Measurements from ENCODE around the gene PIEZO2.

The PIEZO2 gene

DNA sequence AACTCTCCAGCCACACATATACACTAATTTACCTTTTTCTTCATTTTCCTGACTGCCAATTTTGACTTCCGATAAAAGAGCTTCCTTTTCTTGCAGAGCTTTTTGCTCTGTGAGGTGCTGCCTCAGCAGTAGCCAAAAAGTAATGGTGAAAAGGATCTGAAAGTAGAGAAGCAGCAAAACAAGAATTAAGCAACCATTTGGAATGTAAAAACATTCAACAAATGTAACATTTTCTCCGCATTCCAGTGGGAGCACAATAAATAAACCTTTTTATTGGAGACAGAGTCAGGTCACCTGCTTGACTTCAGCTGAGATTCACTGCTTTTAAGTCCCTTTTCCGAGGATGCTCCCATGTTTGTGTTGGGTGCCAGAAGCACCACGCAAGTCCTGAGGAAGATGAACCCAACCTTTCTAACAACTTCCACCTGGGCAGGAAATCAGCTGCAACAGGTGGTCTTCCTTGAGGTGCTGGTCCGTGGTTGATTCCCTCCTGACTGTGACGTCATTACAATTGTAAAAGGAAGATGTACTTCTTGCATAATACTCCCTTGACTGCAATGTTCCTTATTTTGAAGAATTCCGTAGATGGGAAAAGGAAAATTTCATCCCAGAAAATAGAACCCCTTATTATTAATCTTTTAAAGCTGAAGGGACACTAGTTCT is 358.1 kb downstream of the PIEZO2 start:
- no peak for DNase-seq (ENCODE audit: low spot score)
- TF ChIP-seq, protein P1, sequence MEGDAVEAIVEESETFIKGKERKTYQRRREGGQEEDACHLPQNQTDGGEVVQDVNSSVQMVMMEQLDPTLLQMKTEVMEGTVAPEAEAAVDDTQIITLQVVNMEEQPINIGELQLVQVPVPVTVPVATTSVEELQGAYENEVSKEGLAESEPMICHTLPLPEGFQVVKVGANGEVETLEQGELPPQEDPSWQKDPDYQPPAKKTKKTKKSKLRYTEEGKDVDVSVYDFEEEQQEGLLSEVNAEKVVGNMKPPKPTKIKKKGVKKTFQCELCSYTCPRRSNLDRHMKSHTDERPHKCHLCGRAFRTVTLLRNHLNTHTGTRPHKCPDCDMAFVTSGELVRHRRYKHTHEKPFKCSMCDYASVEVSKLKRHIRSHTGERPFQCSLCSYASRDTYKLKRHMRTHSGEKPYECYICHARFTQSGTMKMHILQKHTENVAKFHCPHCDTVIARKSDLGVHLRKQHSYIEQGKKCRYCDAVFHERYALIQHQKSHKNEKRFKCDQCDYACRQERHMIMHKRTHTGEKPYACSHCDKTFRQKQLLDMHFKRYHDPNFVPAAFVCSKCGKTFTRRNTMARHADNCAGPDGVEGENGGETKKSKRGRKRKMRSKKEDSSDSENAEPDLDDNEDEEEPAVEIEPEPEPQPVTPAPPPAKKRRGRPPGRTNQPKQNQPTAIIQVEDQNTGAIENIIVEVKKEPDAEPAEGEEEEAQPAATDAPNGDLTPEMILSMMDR (IDR thresholded peaks at IDR 0.05; ENCODE audit: extremely low read depth, missing control alignments): no peak

DNA sequence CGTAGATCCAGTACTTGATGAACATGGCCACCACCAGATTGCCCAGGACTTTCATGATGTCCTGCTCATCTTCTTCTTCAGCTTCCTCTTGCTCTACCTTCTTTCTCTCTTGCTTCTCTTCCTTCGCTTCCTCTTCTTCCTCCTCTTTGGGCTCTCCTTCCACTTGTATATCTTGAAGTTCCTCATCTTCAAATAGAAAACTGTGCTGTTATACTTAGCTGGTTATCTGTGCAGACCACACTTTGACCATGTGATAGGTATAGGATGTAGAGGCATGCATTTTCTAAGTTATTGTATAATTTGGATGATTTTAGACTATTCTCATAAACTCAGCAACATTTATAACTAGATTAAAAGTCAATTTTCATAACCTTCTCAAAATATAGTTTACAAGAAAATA is 360.2 kb downstream of the PIEZO2 start:
- DNase-seq (ENCODE audit: low spot score): no peak

DNA sequence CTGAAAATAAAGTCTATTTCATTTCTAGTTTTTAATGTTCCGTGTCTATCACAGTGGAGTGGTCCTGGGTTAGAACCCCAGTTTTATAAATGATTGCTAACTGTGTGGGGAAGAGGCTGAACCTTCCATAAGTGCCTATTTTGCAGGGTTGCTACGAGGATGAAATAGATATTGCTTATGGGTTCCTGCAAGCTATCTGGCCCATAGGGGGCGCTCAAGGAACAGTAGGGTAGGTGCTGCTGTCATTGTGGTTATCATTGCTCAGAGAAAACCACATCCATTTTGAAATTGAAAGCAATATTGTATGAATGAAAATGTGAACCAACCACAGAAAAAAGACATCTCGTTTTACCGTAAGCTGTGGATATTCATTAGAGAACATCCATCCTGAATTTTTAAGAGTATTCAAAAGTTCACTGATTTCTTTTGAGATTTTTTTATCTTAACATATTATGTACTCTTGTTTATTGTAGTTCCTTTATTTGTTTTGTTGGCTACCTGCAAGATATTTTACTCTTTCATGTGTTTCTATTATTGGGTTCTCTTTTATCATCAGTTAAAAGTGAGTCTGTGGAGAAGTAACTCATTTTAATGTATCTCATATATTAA is 362.0 kb downstream of the PIEZO2 start:
- peak; percentile 73 for DNase-seq (ENCODE audit: low spot score)
- TF ChIP-seq, protein P1 (IDR thresholded peaks at IDR 0.05; ENCODE audit: extremely low read depth, missing control alignments): peak; percentile 68

More for the DNA sequence above, 360.2 kb downstream of the PIEZO2 start:
- TF ChIP-seq, protein P1 (IDR thresholded peaks at IDR 0.05; ENCODE audit: extremely low read depth, missing control alignments): no peak

DNA sequence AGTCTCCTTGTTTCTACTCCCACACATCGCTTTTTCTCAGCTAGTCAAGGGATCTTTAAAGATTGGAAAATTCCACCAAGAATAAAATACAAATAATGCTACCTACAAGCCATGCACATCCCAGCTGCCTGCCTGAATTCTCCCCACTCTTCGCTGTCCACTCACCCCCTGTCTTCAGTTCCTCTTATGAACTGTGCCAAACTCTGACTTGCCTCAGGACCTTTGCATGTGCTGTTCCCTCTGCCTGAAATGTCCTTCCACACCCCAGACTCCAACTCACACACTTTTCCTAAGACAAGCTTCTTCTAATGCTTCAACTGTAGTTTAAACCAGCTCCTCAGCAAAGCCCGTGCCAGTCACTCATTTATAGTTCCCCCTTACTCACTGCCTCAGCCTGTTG is 363.6 kb downstream of the PIEZO2 start:
- DNase-seq (ENCODE audit: low spot score): no peak
- TF ChIP-seq, protein P1 (IDR thresholded peaks at IDR 0.05; ENCODE audit: extremely low read depth, missing control alignments): no peak

DNA sequence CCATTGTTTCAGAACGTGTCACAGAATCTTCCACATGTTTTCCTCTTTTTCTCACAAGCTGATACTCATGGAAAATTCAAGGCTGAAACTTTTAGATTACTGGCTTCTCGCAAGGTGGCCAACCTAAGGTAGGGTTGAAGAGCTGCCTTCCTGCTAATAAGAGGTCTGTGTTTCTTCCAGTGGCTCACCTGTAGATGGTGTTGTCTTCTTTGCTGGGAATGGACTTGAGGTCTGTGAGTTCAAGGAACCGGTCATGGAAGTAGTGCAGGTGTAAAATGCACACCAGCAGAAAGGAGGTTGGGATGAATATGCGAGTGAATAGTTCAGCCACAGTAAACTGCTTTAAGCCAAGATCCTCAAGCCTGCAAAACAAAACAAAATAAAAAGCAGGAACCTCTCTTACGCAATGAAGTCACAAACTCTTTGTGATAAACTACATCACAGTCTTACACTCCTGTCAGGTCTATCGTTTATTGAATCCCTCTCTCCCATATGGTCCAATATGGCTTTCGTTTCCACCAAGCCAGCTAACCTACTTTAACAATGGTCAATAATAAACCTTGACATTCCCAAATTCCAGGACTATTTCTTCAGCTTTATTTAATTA is 364.7 kb downstream of the PIEZO2 start:
- TF ChIP-seq, protein P1 (IDR thresholded peaks at IDR 0.05; ENCODE audit: extremely low read depth, missing control alignments): no peak
- DNase-seq (ENCODE audit: low spot score): no peak

DNA sequence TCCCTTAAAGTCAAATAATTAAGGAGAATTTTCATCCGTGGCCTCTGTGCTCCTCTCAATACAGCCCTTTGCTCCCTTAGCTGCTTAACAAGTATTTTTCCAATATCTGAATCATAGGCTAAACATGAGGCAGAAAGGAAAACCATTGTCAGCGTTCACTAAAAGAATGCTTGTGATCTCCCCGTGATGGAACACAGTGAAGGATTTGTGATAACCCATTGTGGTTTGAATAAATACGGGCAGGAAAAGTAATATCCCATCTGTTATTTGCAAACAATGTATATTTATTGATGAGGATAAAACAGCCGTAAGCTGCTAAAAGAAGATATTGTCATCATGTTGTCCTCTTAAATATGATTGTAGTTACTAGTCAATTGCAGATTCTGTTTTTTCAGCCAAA is 365.4 kb downstream of the PIEZO2 start:
- no peak for DNase-seq (ENCODE audit: low spot score)
- TF ChIP-seq, protein P1 (IDR thresholded peaks at IDR 0.05; ENCODE audit: extremely low read depth, missing control alignments): no peak

DNA sequence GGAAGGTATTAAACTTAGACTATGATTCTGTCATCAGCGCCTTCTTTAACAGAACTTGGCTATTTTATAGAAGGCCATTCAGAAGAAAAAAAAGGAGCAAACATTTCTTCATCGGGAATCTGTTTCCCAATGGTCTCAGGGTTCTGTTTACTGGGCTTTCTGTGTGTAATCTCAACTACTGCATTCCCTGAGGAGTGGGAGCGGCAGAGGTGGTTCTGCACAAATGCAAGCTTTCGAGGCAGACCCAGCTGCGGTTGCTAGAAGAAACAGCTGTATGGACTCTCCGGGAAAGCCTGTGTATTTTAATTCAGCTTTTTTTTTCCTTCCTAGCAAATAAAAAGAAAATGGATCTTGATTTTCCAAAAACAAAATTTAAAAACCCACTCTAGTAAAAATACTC is 372.9 kb downstream of the PIEZO2 start:
- TF ChIP-seq, protein P1 (IDR thresholded peaks at IDR 0.05; ENCODE audit: extremely low read depth, missing control alignments): no peak
- DNase-seq (ENCODE audit: low spot score): no peak
